ENCODE measurements around the gene DCLK1.
"Not testable (repeated sequence)": the region's sequence is repeated elsewhere in the genome, so short reads cannot be mapped to it uniquely, and the experiment has no call there.

Gene DCLK1

GRCh38 chr13:36130552-36131221, 495 bp downstream of the DCLK1 start:
- no peak for DNase-seq

GRCh38 chr13:36130193-36130551, 1.0 kb downstream of the DCLK1 start:
- DNase-seq = no peak

GRCh38 chr13:36129539-36129938, 1.6 kb downstream of the DCLK1 start:
- DNase-seq = no peak

- DNase-seq = no peak
Observed at GRCh38 chr13:36126491-36126890, 4.7 kb downstream of the DCLK1 start.

GRCh38 chr13:36125841-36126240, 5.3 kb downstream of the DCLK1 start:
- no peak for DNase-seq

GRCh38 chr13:36124236-36124822, 6.9 kb downstream of the DCLK1 start:
- no peak for DNase-seq

- no peak for DNase-seq
Observed at GRCh38 chr13:36115306-36115705, 15.9 kb downstream of the DCLK1 start.

GRCh38 chr13:36114233-36114632, 16.9 kb downstream of the DCLK1 start:
- no peak for DNase-seq

- DNase-seq = no peak
Observed at GRCh38 chr13:36108954-36109353, 22.2 kb downstream of the DCLK1 start.

GRCh38 chr13:36108342-36108741, 22.8 kb downstream of the DCLK1 start:
- no peak for DNase-seq

- DNase-seq = no peak
Observed at GRCh38 chr13:36107521-36107920, 23.7 kb downstream of the DCLK1 start.

- no peak for DNase-seq
Observed at GRCh38 chr13:36105726-36106125, 25.5 kb downstream of the DCLK1 start.

- no peak for DNase-seq
Observed at GRCh38 chr13:36102721-36103120, 28.5 kb downstream of the DCLK1 start.

GRCh38 chr13:36101907-36102306, 29.3 kb downstream of the DCLK1 start:
- DNase-seq = not testable (repeated sequence)

- DNase-seq = no peak
Observed at GRCh38 chr13:36101157-36101556, 30.0 kb downstream of the DCLK1 start.

- DNase-seq = no peak
Observed at GRCh38 chr13:36098080-36098479, 33.1 kb downstream of the DCLK1 start.

GRCh38 chr13:36096461-36097416, 34.4 kb downstream of the DCLK1 start:
- DNase-seq = no peak

GRCh38 chr13:36094478-36094877, 36.7 kb downstream of the DCLK1 start:
- no peak for DNase-seq

- DNase-seq = no peak
Observed at GRCh38 chr13:36090592-36090991, 40.6 kb downstream of the DCLK1 start.

GRCh38 chr13:36089130-36089647, 42.0 kb downstream of the DCLK1 start:
- no peak for DNase-seq

- DNase-seq = no peak
Observed at GRCh38 chr13:36088463-36088862, 42.7 kb downstream of the DCLK1 start.

- no peak for DNase-seq
Observed at GRCh38 chr13:36088001-36088400, 43.2 kb downstream of the DCLK1 start.

- DNase-seq = no peak
Observed at GRCh38 chr13:36086117-36086516, 45.1 kb downstream of the DCLK1 start.

- DNase-seq = no peak
Observed at GRCh38 chr13:36084131-36084530, 47.1 kb downstream of the DCLK1 start.

Measured in CD4-positive, alpha-beta T cell treated with Interleukin-6 for 4 hours (primary cell).